Activated CD4-positive, alpha-beta T cell treated with anti-CD3 and anti-CD28 coated beads, Interleukin-2, amount 10 ng/mL, durations not matched to agents 7 days and 5 days (primary cell): ENCODE results near the gene TMC5. TPM values are rescaled to one million over a fixed set of nuclear protein-coding genes. Genes with fewer than 3 reads are reported as not detected.
A peak's percentile ranks its signal among the peaks of the same experiment; 100 is the strongest.
"Not testable (repeated sequence)": the region's sequence is repeated elsewhere in the genome, so short reads cannot be mapped to it uniquely, and the experiment has no call there.

Source experiments
- CTCF ChIA-PET: fragments of 350-600 bp; sonication (Branson Sonifier 250); formaldehyde crosslinking; loops from one replicate; lab custom pipeline; 2021; ENCODE audit warnings: antibody characterized with exemption; lab: Charles Lee
- POLR2A ChIA-PET: fragments of 350-600 bp; sonication (Branson Sonifier 250); formaldehyde crosslinking; loops from one replicate; lab custom pipeline; 2021; ENCODE audit warnings: antibody characterized with exemption; lab: Charles Lee
- DNase-seq: peaks from one replicate; pipeline ENCODE4 v3.0.0-alpha.2; 2020
- H3K27ac Mint-ChIP-seq: one replicate; pipeline ENCODE4 v1.8.0; 2021; ENCODE audit warnings: mild to moderate bottlenecking, moderate library complexity, mixed read lengths
- H3K27me3 Mint-ChIP-seq: one replicate; pipeline ENCODE4 v1.8.0; 2021; ENCODE audit warnings: mixed read lengths
- H3K36me3 Mint-ChIP-seq: one replicate; pipeline ENCODE4 v1.8.0; 2021; ENCODE audit warnings: low read depth, mixed read lengths
- H3K4me1 Mint-ChIP-seq: one replicate; pipeline ENCODE4 v1.8.0; 2021; ENCODE audit warnings: mixed read lengths
- H3K4me3 Mint-ChIP-seq: one replicate; pipeline ENCODE4 v1.8.0; 2021; ENCODE audit warnings: mild to moderate bottlenecking, moderate library complexity, mixed read lengths
- H3K9me3 Mint-ChIP-seq: one replicate; pipeline ENCODE4 v1.8.0; 2021; ENCODE audit warnings: mixed read lengths
- total RNA-seq, 2 experiments: library from RNA; stranded (reverse); gene quantifications; one replicate each; pipeline ENCODE4 v1.2.3, GENCODE V29; 2021

The TMC5 gene, protein sequence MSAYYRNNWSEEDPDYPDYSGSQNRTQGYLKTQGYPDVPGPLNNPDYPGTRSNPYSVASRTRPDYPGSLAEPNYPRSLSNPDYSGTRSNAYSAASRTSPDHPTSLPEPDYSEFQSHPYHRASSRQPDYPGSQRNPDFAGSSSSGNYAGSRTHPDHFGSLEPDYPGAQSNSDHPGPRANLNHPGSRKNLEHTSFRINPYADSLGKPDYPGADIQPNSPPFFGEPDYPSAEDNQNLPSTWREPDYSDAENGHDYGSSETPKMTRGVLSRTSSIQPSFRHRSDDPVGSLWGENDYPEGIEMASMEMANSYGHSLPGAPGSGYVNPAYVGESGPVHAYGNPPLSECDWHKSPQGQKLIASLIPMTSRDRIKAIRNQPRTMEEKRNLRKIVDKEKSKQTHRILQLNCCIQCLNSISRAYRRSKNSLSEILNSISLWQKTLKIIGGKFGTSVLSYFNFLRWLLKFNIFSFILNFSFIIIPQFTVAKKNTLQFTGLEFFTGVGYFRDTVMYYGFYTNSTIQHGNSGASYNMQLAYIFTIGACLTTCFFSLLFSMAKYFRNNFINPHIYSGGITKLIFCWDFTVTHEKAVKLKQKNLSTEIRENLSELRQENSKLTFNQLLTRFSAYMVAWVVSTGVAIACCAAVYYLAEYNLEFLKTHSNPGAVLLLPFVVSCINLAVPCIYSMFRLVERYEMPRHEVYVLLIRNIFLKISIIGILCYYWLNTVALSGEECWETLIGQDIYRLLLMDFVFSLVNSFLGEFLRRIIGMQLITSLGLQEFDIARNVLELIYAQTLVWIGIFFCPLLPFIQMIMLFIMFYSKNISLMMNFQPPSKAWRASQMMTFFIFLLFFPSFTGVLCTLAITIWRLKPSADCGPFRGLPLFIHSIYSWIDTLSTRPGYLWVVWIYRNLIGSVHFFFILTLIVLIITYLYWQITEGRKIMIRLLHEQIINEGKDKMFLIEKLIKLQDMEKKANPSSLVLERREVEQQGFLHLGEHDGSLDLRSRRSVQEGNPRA
- total RNA-seq: not detected

DNA sequence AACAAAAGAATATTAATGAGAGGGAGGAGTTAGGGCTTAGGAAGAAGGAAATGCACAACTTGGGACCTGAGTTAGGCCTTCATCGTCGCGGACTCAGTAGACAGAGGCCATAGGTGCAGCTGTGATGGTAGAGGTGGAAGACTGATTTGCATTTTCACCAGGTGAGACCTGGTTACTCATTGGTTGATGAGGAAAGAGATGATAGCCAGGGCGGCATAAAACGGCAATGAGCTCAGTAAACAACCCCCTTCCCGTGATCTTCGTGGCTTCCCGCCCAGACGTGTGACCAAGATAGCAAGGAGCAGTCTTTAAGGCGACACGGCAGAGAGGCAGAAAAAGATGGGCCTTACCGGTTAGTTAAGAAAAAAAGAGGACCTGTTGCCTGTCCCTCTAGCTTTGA is at the start of gene TMC5:
TMC5 (plus strand) TSS at position 244 of the 400 bp plus-strand sequence. CDS start 22,156 bp downstream, outside the sequence.
- ChIA-PET CTCF (no interaction called here), POLR2A (no interaction called here)
- Mint-ChIP-seq H3K4me1 (no peaks in the 10 kb centered on the region), H3K36me3 (no peaks in the 10 kb centered on the region), H3K9me3 (peaks cover 3% of the 10 kb centered on the region), H3K27me3 (peaks cover 5% of the 10 kb centered on the region), H3K4me3 (no peak within 1 kb of the TSS), H3K27ac (no peak within 1 kb of the TSS)
- DNase-seq: no peak

DNA sequence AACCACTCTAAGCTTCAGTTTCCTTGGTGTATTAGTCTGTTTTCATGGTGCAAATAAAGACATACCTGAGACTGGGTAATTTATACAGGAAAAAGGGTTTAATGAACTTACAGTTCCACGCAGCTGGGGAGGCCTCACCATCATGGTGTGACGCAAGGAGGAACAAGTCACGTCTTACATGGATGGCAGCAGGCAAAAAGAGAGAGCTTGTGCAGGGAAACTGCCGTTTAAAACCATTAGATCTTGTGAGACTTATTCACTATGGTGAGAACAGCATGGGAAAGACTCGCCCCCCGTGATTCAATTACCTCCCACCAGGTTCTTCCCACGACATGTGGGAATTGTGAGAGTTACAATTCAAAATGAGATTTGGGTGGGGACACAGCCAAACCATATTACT is 45.1 kb upstream of the TMC5 start:
- not testable (repeated sequence) for H3K36me3 Mint-ChIP-seq

DNA sequence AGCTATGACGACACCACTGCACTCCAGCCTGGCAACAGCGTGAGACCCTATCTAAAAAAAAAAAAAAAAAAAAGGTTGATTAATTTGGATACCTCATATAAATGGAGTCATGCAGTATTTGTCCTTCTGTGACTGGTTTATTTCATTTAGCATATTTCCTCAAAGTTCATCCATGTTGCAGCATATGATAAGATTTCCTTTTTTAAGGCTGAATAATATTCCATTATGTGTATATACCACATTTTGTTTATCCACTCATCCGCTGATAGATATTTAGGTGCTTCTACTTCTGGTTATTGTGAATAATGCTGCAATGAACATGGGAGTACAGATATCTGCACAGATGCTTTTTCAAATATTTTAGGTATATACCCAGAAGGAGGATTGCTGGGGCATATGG is 43.3 kb upstream of the TMC5 start:
- Mint-ChIP-seq H3K9me3 (no peaks in the 10 kb centered on the region), H3K4me1 (no peaks in the 10 kb centered on the region), H3K27ac (no peak overlapping the region), H3K36me3 (no peaks in the 10 kb centered on the region), H3K4me3 (no peak overlapping the region), H3K27me3 (peaks cover 2% of the 10 kb centered on the region)
- POLR2A ChIA-PET: no interaction called here
- no peak for DNase-seq
- CTCF ChIA-PET: no interaction called here

More for the DNA sequence above, 45.1 kb upstream of the TMC5 start:
- CTCF ChIA-PET: interaction anchor here (1.1 to 1.4 kb wide), 3 partner anchors 14 to 287 kb away, joined by 3 to 4 read pairs (median 3); no protein-coding TSS in a partner anchor
- H3K27ac Mint-ChIP-seq, POLR2A ChIA-PET, H3K27me3 Mint-ChIP-seq, H3K9me3 Mint-ChIP-seq, H3K4me1 Mint-ChIP-seq, DNase-seq, H3K4me3 Mint-ChIP-seq: not testable (repeated sequence)

DNA sequence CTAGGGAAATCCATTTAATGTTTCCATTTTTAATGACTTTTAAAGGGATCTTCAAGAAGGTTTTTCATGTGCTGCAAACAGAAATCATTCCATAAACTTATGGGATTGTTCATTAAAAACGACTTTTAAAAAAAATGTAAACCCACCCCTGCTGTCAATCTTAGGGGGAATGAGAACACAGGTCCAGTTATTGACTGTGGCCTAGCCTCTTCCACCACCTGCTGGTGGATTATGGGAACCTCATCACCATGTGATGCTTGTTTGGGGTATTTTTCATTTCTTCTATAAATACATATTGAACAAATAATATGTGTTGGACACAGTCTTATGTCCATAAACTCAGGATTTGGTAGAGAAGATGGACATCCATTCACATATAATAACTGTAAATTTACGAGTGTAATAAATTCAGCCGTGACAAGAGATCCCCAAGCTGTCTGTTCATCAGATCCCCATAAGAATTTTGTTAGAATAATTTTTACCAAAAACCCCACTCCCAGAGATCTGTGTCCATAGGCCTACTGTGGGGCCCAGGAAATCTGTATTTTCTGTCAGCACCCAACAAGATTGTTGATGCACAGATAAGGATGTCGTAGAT is 42.0 kb upstream of the TMC5 start:
- POLR2A ChIA-PET: no interaction called here
- Mint-ChIP-seq H3K9me3 (no peaks in the 10 kb centered on the region), H3K36me3 (no peaks in the 10 kb centered on the region), H3K27ac (no peak overlapping the region), H3K4me1 (peaks cover 10% of the 10 kb centered on the region), H3K4me3 (no peak overlapping the region), H3K27me3 (peaks cover 2% of the 10 kb centered on the region)
- peak; percentile 22 for DNase-seq
- CTCF ChIA-PET: no interaction called here

DNA sequence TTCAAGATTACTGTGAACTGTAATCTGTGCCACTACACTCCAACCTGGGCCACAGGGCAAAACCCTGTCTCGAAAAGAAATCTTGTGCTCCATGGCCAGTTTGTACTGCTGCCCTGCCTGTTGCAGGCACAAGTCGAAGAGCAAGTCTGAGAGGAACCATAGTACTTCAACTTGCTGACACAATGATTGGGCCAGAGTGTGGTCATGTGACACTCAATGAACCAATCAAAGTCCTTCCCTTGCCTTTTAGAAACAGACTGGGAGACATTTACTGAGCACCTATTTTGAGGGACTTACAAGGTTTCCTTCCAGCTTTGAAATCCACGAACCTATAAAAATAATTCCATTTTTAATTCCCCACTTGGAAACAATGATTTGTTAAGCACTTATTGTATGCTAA is 39.8 kb upstream of the TMC5 start:
- H3K9me3 Mint-ChIP-seq: no peaks in the 10 kb centered on the region
- no peak overlapping the region for H3K4me3 Mint-ChIP-seq
- H3K4me1 Mint-ChIP-seq: peaks cover 26% of the 10 kb centered on the region
- no peak for DNase-seq
- H3K36me3 Mint-ChIP-seq: no peaks in the 10 kb centered on the region
- no peak overlapping the region for H3K27ac Mint-ChIP-seq
- peaks cover 13% of the 10 kb centered on the region for H3K27me3 Mint-ChIP-seq
- POLR2A ChIA-PET: no interaction called here
- CTCF ChIA-PET: no interaction called here

DNA sequence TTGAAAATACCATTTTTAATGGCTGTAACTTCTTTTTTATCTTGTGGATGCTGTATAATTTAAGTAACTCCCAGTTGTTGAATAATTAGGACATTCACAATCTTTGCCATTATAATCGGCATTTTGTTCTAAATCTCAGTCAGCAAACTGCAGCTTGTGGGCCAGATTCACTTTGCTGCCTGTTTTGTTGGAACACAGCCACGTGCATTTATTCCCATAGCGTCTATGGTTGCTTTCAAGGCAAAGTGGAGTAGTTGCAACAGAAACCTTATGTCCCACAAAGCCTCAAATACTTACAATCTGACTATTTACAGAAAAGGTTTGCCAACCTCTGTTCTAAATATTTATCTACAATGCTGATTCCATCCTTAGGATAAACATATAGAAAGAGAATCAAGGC is 39.2 kb upstream of the TMC5 start:
- no peak overlapping the region for H3K27ac Mint-ChIP-seq
- H3K4me3 Mint-ChIP-seq: no peak overlapping the region
- peaks cover 20% of the 10 kb centered on the region for H3K27me3 Mint-ChIP-seq
- peaks cover 32% of the 10 kb centered on the region for H3K4me1 Mint-ChIP-seq
- no peaks in the 10 kb centered on the region for H3K9me3 Mint-ChIP-seq
- no peaks in the 10 kb centered on the region for H3K36me3 Mint-ChIP-seq
- DNase-seq: no peak
- ChIA-PET POLR2A (no interaction called here), CTCF (no interaction called here)

DNA sequence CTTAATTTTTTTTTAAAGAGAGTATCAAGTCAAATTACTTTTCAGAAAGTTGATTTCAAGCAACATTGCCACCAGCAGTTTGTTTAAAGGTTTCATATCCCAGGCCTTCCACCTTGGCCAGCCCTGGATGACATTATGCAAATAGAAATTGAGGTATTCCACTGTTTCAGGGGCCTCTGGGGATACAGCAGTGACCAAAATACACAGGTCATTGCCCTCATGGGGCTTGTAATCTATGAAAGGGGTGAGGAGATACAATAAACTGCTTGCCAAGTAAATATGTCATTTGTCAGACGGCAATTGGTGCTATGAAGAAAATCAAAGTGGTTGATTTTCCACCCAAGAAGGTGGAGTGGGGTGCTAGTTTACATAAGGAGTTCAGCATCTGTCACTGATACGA is 37.8 kb upstream of the TMC5 start:
- DNase-seq: no peak
- no peaks in the 10 kb centered on the region for H3K36me3 Mint-ChIP-seq
- H3K4me1 Mint-ChIP-seq: peaks cover 38% of the 10 kb centered on the region
- CTCF ChIA-PET: interaction anchor here (1.0 kb wide), 1 partner anchor 63 kb away, joined by 3 read pairs; no protein-coding TSS in a partner anchor
- peak overlapping the region; percentile 83 for H3K27ac Mint-ChIP-seq
- H3K9me3 Mint-ChIP-seq: no peaks in the 10 kb centered on the region
- no peak overlapping the region for H3K4me3 Mint-ChIP-seq
- POLR2A ChIA-PET: no interaction called here
- peaks cover 25% of the 10 kb centered on the region for H3K27me3 Mint-ChIP-seq

DNA sequence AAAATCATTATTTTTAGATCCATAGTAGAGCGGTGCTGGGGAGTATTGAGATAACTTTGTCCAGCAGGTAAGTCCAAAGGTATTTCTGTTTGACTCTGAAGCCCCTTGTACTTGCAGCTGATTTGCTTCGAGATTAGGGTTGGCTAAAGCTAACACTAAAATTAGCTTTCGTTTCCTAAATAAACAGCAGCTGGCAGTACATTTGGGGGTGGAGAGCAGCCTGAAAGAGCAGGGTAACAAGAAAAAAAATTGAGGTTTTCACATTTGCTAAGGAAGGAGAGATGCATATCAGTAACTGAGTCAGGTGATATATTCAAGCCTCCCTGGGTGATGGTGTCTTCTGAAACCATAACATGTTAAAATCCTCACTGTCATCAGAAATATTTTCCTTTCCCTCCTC is 37.4 kb upstream of the TMC5 start:
- Mint-ChIP-seq H3K4me1 (peaks cover 38% of the 10 kb centered on the region), H3K9me3 (no peaks in the 10 kb centered on the region), H3K4me3 (no peak overlapping the region), H3K27me3 (peaks cover 26% of the 10 kb centered on the region), H3K36me3 (no peaks in the 10 kb centered on the region), H3K27ac (peak overlapping the region; percentile 83)
- CTCF ChIA-PET: interaction anchor here (0.7 to 1.0 kb wide), 3 partner anchors 24 to 93 kb away, joined by 3 read pairs; no protein-coding TSS in a partner anchor
- peak; percentile 31 for DNase-seq
- POLR2A ChIA-PET: no interaction called here

DNA sequence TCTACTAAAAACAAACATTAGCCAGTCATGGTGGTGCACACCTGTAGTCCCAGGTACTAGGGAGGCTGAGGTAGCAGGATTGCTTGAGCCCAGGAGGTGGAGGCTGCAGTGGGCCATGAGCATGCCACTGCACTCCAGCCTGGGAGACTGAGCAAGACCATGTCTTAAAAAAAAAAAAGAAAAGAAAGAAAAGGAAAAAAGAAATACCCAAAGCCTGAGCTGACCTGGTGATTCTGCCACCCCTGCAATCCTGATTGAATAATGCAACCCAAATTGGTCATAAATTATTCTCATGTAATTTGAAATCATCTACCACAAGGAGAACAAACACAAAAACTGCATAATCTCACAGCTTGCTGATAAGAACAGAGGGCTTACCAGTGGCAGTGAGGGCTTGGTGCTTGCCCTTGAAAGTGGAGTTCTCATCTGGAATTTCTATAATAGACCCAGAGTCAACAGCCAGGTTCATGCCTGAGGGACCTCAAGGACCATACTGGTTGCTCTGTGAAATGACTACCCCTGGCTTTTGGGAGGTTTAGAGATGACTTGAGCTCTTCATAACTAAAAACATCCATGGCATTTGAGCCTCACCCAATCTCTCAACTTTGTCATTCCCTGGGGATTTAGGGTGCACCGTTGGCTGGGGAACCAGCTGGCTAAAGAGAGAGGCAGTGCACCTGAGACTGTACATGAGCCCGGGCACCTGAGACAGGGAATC is 35.4 kb upstream of the TMC5 start:
- Mint-ChIP-seq H3K9me3 (no peaks in the 10 kb centered on the region), H3K27ac (no peak overlapping the region), H3K4me1 (peaks cover 38% of the 10 kb centered on the region), H3K27me3 (peaks cover 40% of the 10 kb centered on the region), H3K36me3 (no peaks in the 10 kb centered on the region), H3K4me3 (no peak overlapping the region)
- no peak for DNase-seq
- ChIA-PET CTCF (no interaction called here), POLR2A (no interaction called here)

DNA sequence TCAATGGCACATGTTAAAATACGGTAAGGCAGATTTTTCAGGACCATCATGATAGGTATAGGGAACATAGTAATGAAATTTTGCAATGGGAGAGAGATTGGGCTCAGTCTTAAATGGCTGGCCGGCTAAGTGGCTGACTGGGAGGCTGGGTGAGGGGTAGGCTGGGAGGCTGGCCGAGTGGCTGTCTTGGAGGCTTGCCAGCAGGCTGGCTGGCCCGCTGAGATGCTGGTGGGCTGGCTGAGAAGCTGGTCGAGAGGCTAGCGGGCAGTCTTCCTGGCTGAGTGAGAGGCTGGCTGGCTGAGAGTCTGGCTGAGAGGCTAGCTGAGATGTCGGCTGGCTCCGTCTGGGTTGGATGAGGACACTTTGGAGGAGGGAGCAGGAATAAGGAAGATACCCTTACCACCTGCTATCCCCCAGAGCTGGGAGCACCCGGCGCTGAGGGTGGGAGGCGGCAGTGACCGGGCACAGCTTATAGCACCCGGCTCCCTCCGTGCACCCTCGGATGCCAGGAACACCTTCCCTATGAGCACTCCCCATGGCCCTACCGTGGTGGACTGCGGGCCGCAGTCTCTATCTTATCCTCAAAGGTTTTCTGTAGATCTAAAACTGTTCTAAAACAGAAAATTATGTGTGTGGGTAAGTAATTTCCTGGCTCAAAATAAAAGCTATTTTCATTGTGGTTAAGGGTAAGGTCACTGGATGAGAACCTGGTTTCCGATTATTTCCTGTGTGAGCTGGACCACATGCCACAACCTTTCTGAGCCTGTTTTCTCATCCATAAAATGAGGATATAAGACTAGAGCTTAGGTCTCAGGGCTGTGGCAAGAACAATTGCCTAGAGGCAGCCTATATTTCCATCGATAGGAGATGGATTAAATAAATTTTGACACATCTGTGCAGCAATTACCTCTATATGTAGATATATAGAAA is 34.5 kb upstream of the TMC5 start:
- Mint-ChIP-seq H3K9me3 (no peaks in the 10 kb centered on the region), H3K4me1 (peaks cover 38% of the 10 kb centered on the region), H3K36me3 (no peaks in the 10 kb centered on the region), H3K4me3 (peak overlapping the region; percentile 7), H3K27ac (peak overlapping the region; percentile 39), H3K27me3 (peaks cover 47% of the 10 kb centered on the region)
- peak; percentile 25 for DNase-seq
- POLR2A ChIA-PET: no interaction called here
- CTCF ChIA-PET: interaction anchor here (0.8 to 0.9 kb wide), 2 partner anchors 11 to 120 kb away, joined by 4 read pairs; no protein-coding TSS in a partner anchor

DNA sequence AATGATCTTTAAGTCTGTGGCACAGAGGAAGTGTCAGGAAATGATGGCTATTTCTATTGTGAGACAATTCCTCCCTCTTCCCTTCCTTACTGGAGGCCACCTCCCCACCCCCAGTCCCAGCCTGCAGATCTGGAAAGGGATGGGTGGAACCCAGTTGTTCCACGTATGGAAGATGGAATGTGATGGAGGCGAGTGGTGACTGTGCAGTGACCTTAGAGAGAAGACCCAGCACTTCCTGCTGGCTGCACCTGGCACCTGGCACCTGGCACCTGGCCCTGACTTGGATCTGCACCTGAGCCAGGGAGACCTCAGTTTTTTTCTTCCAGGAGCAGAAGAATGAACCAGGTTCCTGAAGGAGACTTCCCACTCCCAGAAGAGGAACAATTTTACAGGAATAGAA is 33.0 kb upstream of the TMC5 start:
- DNase-seq: no peak
- peaks cover 42% of the 10 kb centered on the region for H3K4me1 Mint-ChIP-seq
- H3K27ac Mint-ChIP-seq: no peak overlapping the region
- H3K36me3 Mint-ChIP-seq: no peaks in the 10 kb centered on the region
- H3K4me3 Mint-ChIP-seq: no peak overlapping the region
- POLR2A ChIA-PET: no interaction called here
- peaks cover 58% of the 10 kb centered on the region for H3K27me3 Mint-ChIP-seq
- CTCF ChIA-PET: no interaction called here
- no peaks in the 10 kb centered on the region for H3K9me3 Mint-ChIP-seq
